ENCODE data around the gene MYBL2. TPM values are rescaled to one million over a fixed set of nuclear protein-coding genes. Genes with fewer than 3 reads are reported as not detected.

MYBL2 gene
- polyA plus RNA-seq, 1 donor (not counting 4 experiments of a cell fraction or from before 2014, with no cell fraction given), result 4.0 TPM

DNA sequence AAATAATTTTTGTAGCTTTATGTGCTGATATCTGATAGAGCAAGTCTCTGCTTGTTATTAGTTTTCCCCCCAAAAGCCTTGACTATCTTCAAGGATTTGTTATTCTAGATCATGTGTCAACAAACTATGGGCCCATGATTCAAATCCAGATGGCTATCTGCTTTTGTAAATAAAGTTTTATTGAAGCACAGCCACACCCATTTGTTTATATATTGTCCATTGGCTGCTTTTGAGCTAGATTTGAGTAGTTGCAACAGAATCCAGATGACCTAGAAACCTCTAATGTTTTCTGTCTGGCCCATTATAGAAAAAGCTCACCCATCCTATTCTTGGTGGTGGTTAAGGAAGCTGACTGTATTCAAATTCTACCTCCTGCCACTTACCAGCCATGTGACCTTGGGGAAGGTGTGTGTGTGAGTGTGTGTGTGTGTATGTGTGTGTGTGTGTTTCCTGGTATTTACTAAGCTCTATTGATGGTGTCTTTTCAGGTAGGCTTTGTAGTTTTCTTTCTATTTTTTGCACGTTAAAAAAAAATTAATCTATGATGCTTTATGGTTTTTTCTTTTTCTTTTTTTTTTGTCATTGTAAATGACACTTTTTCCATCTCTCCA is 61.2 kb downstream of the MYBL2 start:
- H3K9ac ChIP-seq (ENCODE audit: control insufficient read depth, extremely low read depth, insufficient read depth, low read length), result no peak overlapping the region
- H3K9me3 ChIP-seq (ENCODE audit: control insufficient read depth, low read depth, low read length), result no peaks in the 10 kb centered on the region
- DNase-seq (ENCODE audit: low read depth, low spot score) (no peak), FAIRE-seq (no peak)
- H2AFZ ChIP-seq (ENCODE audit: control insufficient read depth, low read length), result no peak overlapping the region
- dilution Hi-C loops (cut with MboI; ENCODE audit: extremely low pct_ligation_motif_present, low sequenced_read_pairs), result no loop called here
- no peak overlapping the region for H3K4me3 ChIP-seq (ENCODE audit: control insufficient read depth in 2 of 3, extremely low read depth in 1 of 3, insufficient read depth in 2 of 3, low read depth in 1 of 3, low read length in 3 of 3)
- H3K4me2 ChIP-seq (ENCODE audit: control insufficient read depth, extremely low read depth, insufficient read depth, low read depth, low read length), result no peak overlapping the region
- H3K79me2 ChIP-seq (ENCODE audit: control insufficient read depth, insufficient read depth, low read length), result no peaks in the 10 kb centered on the region
- H3K27ac ChIP-seq (ENCODE audit: control insufficient read depth, insufficient read depth, low read length), result no peak overlapping the region
- H3K27me3 ChIP-seq (ENCODE audit: control insufficient read depth, extremely low read depth, insufficient read depth, low read length), result peaks cover 5% of the 10 kb centered on the region
- no peaks in the 10 kb centered on the region for H3K36me3 ChIP-seq (ENCODE audit: control insufficient read depth in 2 of 2, extremely low read depth in 1 of 2, insufficient read depth in 2 of 2, low read length in 2 of 2)
- TF ChIP-seq CTCF (optimal IDR thresholded peaks at IDR 0.05 in 1 of 3, IDR thresholded peaks at IDR 0.05 in 1 of 3, conservative IDR thresholded peaks at IDR 0.05 in 1 of 3; ENCODE audit: extremely low read depth in 1 of 3, insufficient read depth in 2 of 3, low read length in 3 of 3), result no peak
- no peak for TF ChIP-seq EZH2 (IDR thresholded peaks at IDR 0.05; ENCODE audit: low read length)
- no peaks in the 10 kb centered on the region for H3K4me1 ChIP-seq (ENCODE audit: control insufficient read depth, extremely low read depth, insufficient read depth, low read length)
- no peaks in the 10 kb centered on the region for H4K20me1 ChIP-seq (ENCODE audit: control insufficient read depth, extremely low read depth, insufficient read depth, low read length)
- no peaks in the 10 kb centered on the region for H3K9me1 ChIP-seq (ENCODE audit: control insufficient read depth, extremely low read depth, insufficient read depth, low read length)

GRCh38 chr20:43728686-43729255 is 61.9 kb downstream of the MYBL2 start:
- Histone ChIP-seq H3K79me2 (ENCODE audit: control insufficient read depth, insufficient read depth, low read length) (no peaks in the 10 kb centered on the region), H3K9ac (ENCODE audit: control insufficient read depth, extremely low read depth, insufficient read depth, low read length) (no peak overlapping the region), H3K4me3 (ENCODE audit: control insufficient read depth in 2 of 3, extremely low read depth in 1 of 3, insufficient read depth in 2 of 3, low read depth in 1 of 3, low read length in 3 of 3) (no peak overlapping the region), H3K36me3 (ENCODE audit: control insufficient read depth in 2 of 2, extremely low read depth in 1 of 2, insufficient read depth in 2 of 2, low read length in 2 of 2) (no peaks in the 10 kb centered on the region), H3K4me2 (ENCODE audit: control insufficient read depth, extremely low read depth, insufficient read depth, low read depth, low read length) (no peak overlapping the region), H3K27me3 (ENCODE audit: control insufficient read depth, extremely low read depth, insufficient read depth, low read length) (peaks cover 5% of the 10 kb centered on the region), H3K9me1 (ENCODE audit: control insufficient read depth, extremely low read depth, insufficient read depth, low read length) (no peaks in the 10 kb centered on the region), H3K27ac (ENCODE audit: control insufficient read depth, insufficient read depth, low read length) (no peak overlapping the region), H3K4me1 (ENCODE audit: control insufficient read depth, extremely low read depth, insufficient read depth, low read length) (no peaks in the 10 kb centered on the region), H3K9me3 (ENCODE audit: control insufficient read depth, low read depth, low read length) (no peaks in the 10 kb centered on the region), H2AFZ (ENCODE audit: control insufficient read depth, low read length) (no peak overlapping the region), H4K20me1 (ENCODE audit: control insufficient read depth, extremely low read depth, insufficient read depth, low read length) (no peaks in the 10 kb centered on the region)
- FAIRE-seq (no peak), DNase-seq (ENCODE audit: low read depth, low spot score) (no peak)
- TF ChIP-seq CTCF (optimal IDR thresholded peaks at IDR 0.05 in 1 of 3, IDR thresholded peaks at IDR 0.05 in 1 of 3, conservative IDR thresholded peaks at IDR 0.05 in 1 of 3; ENCODE audit: extremely low read depth in 1 of 3, insufficient read depth in 2 of 3, low read length in 3 of 3), result no peak
- no peak for TF ChIP-seq EZH2 (IDR thresholded peaks at IDR 0.05; ENCODE audit: low read length)
- dilution Hi-C loops (cut with MboI; ENCODE audit: extremely low pct_ligation_motif_present, low sequenced_read_pairs), result no loop called here
